ENCODE results near the gene C1orf105.
A peak's percentile ranks its signal among the peaks of the same experiment; 100 is the strongest.
"Not testable (repeated sequence)": the region's sequence is repeated elsewhere in the genome, so short reads cannot be mapped to it uniquely, and the experiment has no call there.

Gene C1orf105

GRCh38 chr1:172420385-172420784 lies at the start of gene C1orf105:
TSS of gene C1orf105 (plus strand) at chr1:172420685. CDS start at chr1:172420886, 201 bp downstream.
- no peak for DNase-seq

GRCh38 chr1:172371646-172372045 lies 48.8 kb upstream of the C1orf105 start:
- not testable (repeated sequence) for DNase-seq

GRCh38 chr1:172373864-172374263 lies 46.6 kb upstream of the C1orf105 start:
- peak; percentile 11 for DNase-seq

GRCh38 chr1:172375211-172375631 lies 45.3 kb upstream of the C1orf105 start:
- no peak for DNase-seq

GRCh38 chr1:172376431-172376830 lies 44.1 kb upstream of the C1orf105 start:
- DNase-seq, result no peak

- no peak for DNase-seq
These were observed 42.9 kb upstream of the C1orf105 start for GRCh38 chr1:172377565-172377964.

GRCh38 chr1:172378109-172378760 lies 42.2 kb upstream of the C1orf105 start:
- DNase-seq, result no peak

- DNase-seq, result peak; percentile 20
These were observed 39.8 kb upstream of the C1orf105 start for GRCh38 chr1:172380441-172381244.

GRCh38 chr1:172381946-172382345 lies 38.5 kb upstream of the C1orf105 start:
- DNase-seq, result no peak

- no peak for DNase-seq
These were observed 38.1 kb upstream of the C1orf105 start for GRCh38 chr1:172382406-172382805.

GRCh38 chr1:172382990-172383389 lies 37.5 kb upstream of the C1orf105 start:
- DNase-seq, result no peak

- no peak for DNase-seq
These were observed 36.9 kb upstream of the C1orf105 start for GRCh38 chr1:172383536-172383935.

- no peak for DNase-seq
These were observed 35.8 kb upstream of the C1orf105 start for GRCh38 chr1:172384656-172385055.

GRCh38 chr1:172386046-172386445 lies 34.4 kb upstream of the C1orf105 start:
- DNase-seq, result no peak

- no peak for DNase-seq
These were observed 32.0 kb upstream of the C1orf105 start for GRCh38 chr1:172388490-172388889.

- DNase-seq, result no peak
These were observed 30.2 kb upstream of the C1orf105 start for GRCh38 chr1:172390301-172390682.

- DNase-seq, result no peak
These were observed 29.6 kb upstream of the C1orf105 start for GRCh38 chr1:172390683-172391551.

- no peak for DNase-seq
These were observed 28.5 kb upstream of the C1orf105 start for GRCh38 chr1:172391976-172392375.

GRCh38 chr1:172393354-172393753 lies 27.1 kb upstream of the C1orf105 start:
- peak; percentile 10 for DNase-seq

- DNase-seq, result no peak
These were observed 26.2 kb upstream of the C1orf105 start for GRCh38 chr1:172394141-172394751.

GRCh38 chr1:172394811-172395210 lies 25.7 kb upstream of the C1orf105 start:
- DNase-seq, result no peak

- DNase-seq, result no peak
These were observed 24.9 kb upstream of the C1orf105 start for GRCh38 chr1:172395576-172395975.

GRCh38 chr1:172397221-172397620 lies 23.3 kb upstream of the C1orf105 start:
- DNase-seq, result no peak
